Testis (tissue), 3 donors: ENCODE measurements around the gene ADAM17. TPM values are rescaled to one million over a fixed set of nuclear protein-coding genes. Genes with fewer than 3 reads are reported as not detected.

Experiments
- DNase-seq: peaks from one replicate; pipeline ENCODE4 v3.0.0-alpha.2; 2019
- H3K27ac ChIP-seq, 2 donors: fragments of 200-600 bp; sonication (generic); one replicate each; pipeline ENCODE4 v1.5.1; 2019
- H3K27me3 ChIP-seq: fragments of 200-600 bp; sonication (generic); one replicate; pipeline ENCODE4 v1.5.1; 2019
- H3K36me3 ChIP-seq: fragments of 200-600 bp; sonication (generic); one replicate; pipeline ENCODE4 v1.5.1; 2017; ENCODE audit warnings: low read depth; ENCODE audit errors: missing control alignments
- H3K4me1 ChIP-seq: fragments of 200-600 bp; sonication (generic); one replicate; pipeline ENCODE4 v1.5.1; 2019
- H3K4me3 ChIP-seq, 2 donors: fragments of 200-600 bp; sonication (generic); one replicate each; pipeline ENCODE4 v1.5.1; 2017 to 2019
- H3K9me3 ChIP-seq: fragments of 200-600 bp; sonication (generic); one replicate; pipeline ENCODE4 v1.5.1; 2017
- POLR2A ChIP-seq: fragments of 450-650 bp; IDR thresholded peaks from one replicate; pipeline ENCODE4 v1.6.1; 2017; ENCODE audit warnings: antibody characterized with exemption, mild to moderate bottlenecking, moderate library complexity
- whole genome bisulfite sequencing, 2 donors: methylation state at CpG; one replicate each; pipeline ENCODE4 v1.1.5; 2018; 5-methylcytosine and 5-hydroxymethylcytosine counted together
- intact Hi-C: fragments of 100-400 bp; cut with DNase I; formaldehyde crosslinking; loops from one replicate; pipeline ENCODE4 v1.15.1; 2023; ENCODE audit warnings: low total_unique reads
- polyA plus RNA-seq: library from polyadenylated mRNA; stranded (reverse); fragments of 350-450 nt; fragmentation: Illumina TruSeq; extraction: RNeasy Lipid Tissue Mini Kit (QIAGEN cat#74804); gene quantifications from one replicate; pipeline ENCODE4 v1.2.3, GENCODE V29; 2014; ENCODE audit warnings: low read depth, low replicate concordance; ENCODE audit not compliant: insufficient read depth
- total RNA-seq, 2 donors: library from RNA; depleted of rRNA; stranded (reverse); fragments of >200 nt; gene quantifications; one replicate each; pipeline ENCODE4 v1.2.3, GENCODE V29; 2016
- TF ChIP-seq, protein P1 (sequence below), 3 experiments: fragments of 450-650 bp in 2 of 3; fragments of 200-600 bp in 1 of 3; sonication (generic) in 1 of 3; IDR thresholded peaks; one replicate each; pipeline ENCODE4 v1.5.1; 2016 to 2019; ENCODE audit warnings: antibody characterized with exemption in 3 of 3, mild to moderate bottlenecking in 2 of 3, moderate library complexity in 1 of 3

Gene ADAM17
- total and polyA plus RNA-seq, 3 donors from 2014 or later = 37.0 to 66.9 (median 61.6) TPM

DNA sequence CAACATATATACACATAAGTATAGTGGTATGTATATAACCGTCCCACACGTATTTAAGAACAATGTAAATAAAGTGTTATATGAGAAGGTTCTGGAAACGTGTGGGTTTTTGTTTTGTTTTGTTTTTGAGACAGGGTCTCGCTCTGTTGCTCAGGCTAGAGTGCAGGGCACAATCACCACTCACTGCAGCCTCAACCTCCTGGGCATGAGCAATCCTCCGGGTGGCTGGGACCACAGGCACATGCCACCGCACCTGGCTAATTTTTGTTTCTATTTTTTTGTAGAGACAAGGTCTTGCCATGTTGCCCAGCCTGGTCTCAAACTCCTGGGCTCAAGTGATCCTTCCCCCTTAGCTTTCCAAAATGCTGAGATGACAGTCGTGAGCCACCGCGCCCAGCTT is 6.2 kb downstream of the ADAM17 start:
- no peak overlapping the region for H3K4me3 ChIP-seq
- H3K36me3 ChIP-seq = no peaks in the 10 kb centered on the region
- H3K9me3 ChIP-seq = no peaks in the 10 kb centered on the region
- intact Hi-C loops = no loop called here
- TF ChIP-seq POLR2A = no peak
- TF ChIP-seq, protein P1, sequence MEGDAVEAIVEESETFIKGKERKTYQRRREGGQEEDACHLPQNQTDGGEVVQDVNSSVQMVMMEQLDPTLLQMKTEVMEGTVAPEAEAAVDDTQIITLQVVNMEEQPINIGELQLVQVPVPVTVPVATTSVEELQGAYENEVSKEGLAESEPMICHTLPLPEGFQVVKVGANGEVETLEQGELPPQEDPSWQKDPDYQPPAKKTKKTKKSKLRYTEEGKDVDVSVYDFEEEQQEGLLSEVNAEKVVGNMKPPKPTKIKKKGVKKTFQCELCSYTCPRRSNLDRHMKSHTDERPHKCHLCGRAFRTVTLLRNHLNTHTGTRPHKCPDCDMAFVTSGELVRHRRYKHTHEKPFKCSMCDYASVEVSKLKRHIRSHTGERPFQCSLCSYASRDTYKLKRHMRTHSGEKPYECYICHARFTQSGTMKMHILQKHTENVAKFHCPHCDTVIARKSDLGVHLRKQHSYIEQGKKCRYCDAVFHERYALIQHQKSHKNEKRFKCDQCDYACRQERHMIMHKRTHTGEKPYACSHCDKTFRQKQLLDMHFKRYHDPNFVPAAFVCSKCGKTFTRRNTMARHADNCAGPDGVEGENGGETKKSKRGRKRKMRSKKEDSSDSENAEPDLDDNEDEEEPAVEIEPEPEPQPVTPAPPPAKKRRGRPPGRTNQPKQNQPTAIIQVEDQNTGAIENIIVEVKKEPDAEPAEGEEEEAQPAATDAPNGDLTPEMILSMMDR (IDR thresholded peaks at IDR 0.05) = no peak
- H3K27me3 ChIP-seq = no peaks in the 10 kb centered on the region
- H3K4me1 ChIP-seq = peaks cover 53% of the 10 kb centered on the region
- no peak for DNase-seq
- 79 to 87% methylated on average over 9 of the region's 9 CpGs for WGBS, 2 donors
- H3K27ac ChIP-seq = peak overlapping the region; percentile 19 to 72

- no peak for DNase-seq
- WGBS, 2 donors = 52 to 59% methylated on average over 2 of the region's 2 CpGs
- intact Hi-C loops = no loop called here
- Histone ChIP-seq H3K27ac (peak overlapping the region; percentile 55 to 72), H3K9me3 (no peaks in the 10 kb centered on the region), H3K27me3 (no peaks in the 10 kb centered on the region), H3K4me3 (no peak overlapping the region), H3K4me1 (peaks cover 52% of the 10 kb centered on the region), H3K36me3 (no peaks in the 10 kb centered on the region)
- no peak for TF ChIP-seq POLR2A
- TF ChIP-seq, protein P1 (IDR thresholded peaks at IDR 0.05) = no peak
Observed at GRCh38 chr2:9548506-9548905, 7.1 kb downstream of the ADAM17 start.

- no peak overlapping the region for H3K4me3 ChIP-seq
- H3K9me3 ChIP-seq = no peaks in the 10 kb centered on the region
- H3K36me3 ChIP-seq = no peaks in the 10 kb centered on the region
- no peak for DNase-seq
- no peaks in the 10 kb centered on the region for H3K27me3 ChIP-seq
- TF ChIP-seq POLR2A = no peak
- TF ChIP-seq, protein P1 (IDR thresholded peaks at IDR 0.05) = no peak
- intact Hi-C loops = no loop called here
- peak overlapping the region; percentile 46 to 72 for H3K27ac ChIP-seq
- peaks cover 55% of the 10 kb centered on the region for H3K4me1 ChIP-seq
- 64 to 70% methylated on average over 5 of the region's 5 CpGs for WGBS, 2 donors
Observed at GRCh38 chr2:9547262-9547991, 8.2 kb downstream of the ADAM17 start.

GRCh38 chr2:9545502-9545901 is 10.1 kb downstream of the ADAM17 start:
- DNase-seq = no peak
- TF ChIP-seq, protein P1 (IDR thresholded peaks at IDR 0.05) = no peak
- no peak for TF ChIP-seq POLR2A
- Histone ChIP-seq H3K4me3 (no peak overlapping the region), H3K4me1 (peaks cover 51% of the 10 kb centered on the region), H3K36me3 (no peaks in the 10 kb centered on the region), H3K9me3 (no peaks in the 10 kb centered on the region), H3K27me3 (no peaks in the 10 kb centered on the region), H3K27ac (peak overlapping the region; percentile 35 to 72)
- intact Hi-C loops = no loop called here
- 32 to 45% methylated on average over 5 of the region's 5 CpGs for WGBS, 2 donors

DNA sequence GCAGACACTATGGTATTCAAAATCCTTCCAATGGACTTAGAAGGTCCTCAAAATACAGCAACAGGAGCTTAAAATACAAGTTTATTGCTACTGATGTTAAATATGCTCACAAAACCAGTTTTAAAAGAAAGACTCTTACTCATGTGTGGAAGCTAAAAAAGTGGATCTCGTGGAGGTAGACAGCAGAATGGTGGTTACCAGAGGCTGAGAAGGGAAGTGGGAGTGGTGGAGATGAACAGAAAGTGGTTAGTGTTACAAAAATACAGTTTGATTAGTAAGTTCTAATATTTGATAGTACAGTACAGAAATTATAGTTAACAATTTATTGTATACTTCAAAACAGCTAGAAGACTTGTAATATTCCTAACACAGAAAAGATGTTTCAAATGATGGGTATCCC is 12.1 kb downstream of the ADAM17 start:
- H3K9me3 ChIP-seq = no peaks in the 10 kb centered on the region
- intact Hi-C loops = no loop called here
- peaks cover 55% of the 10 kb centered on the region for H3K4me1 ChIP-seq
- peaks cover 2% of the 10 kb centered on the region for H3K27me3 ChIP-seq
- H3K4me3 ChIP-seq = no peak overlapping the region
- DNase-seq = no peak
- WGBS, 2 donors = 51 to 61% methylated on average over 1 of the region's 1 CpG
- peak overlapping the region; percentile 18 to 72 for H3K27ac ChIP-seq
- H3K36me3 ChIP-seq = no peaks in the 10 kb centered on the region
- TF ChIP-seq, protein P1 (IDR thresholded peaks at IDR 0.05) = no peak
- TF ChIP-seq POLR2A = no peak
